Measurements from ENCODE around the gene GLI3.

Gene GLI3

GRCh38 chr7:41925946-41926345, 311.1 kb downstream of the GLI3 start:
- H3K9me3 ChIP-seq (ENCODE audit: control insufficient read depth, insufficient read depth, low read depth, low read length): no peaks in the 10 kb centered on the region
- CTCF ChIA-PET: interaction anchor here (1.0 kb wide), 1 partner anchor 15 kb away, joined by 3 read pairs; no protein-coding TSS in a partner anchor
- no peak overlapping the region for H3K27ac ChIP-seq (ENCODE audit: extremely low read depth, low read depth, low read length)
- H3K4me1 ChIP-seq (ENCODE audit: control insufficient read depth, insufficient read depth, low read length): no peaks in the 10 kb centered on the region
- POLR2A ChIA-PET: no interaction called here
- no peak for TF ChIP-seq ZNF2 (tag by site-specific recombination; IDR thresholded peaks at IDR 0.05)
- no peak for TF ChIP-seq ZNF777 (tag by site-specific recombination; IDR thresholded peaks at IDR 0.05; ENCODE audit: borderline replicate concordance)
- no peak for TF ChIP-seq ZNF174 (tag by site-specific recombination; IDR thresholded peaks at IDR 0.05)
- no peak for TF ChIP-seq KLF16 (tag by site-specific recombination; IDR thresholded peaks at IDR 0.05)
- TF ChIP-seq BCL11B (tag by site-specific recombination; IDR thresholded peaks at IDR 0.05; ENCODE audit: low read depth): no peak
- no peak for TF ChIP-seq ZNF324 (tag by site-specific recombination; IDR thresholded peaks at IDR 0.05)
- TF ChIP-seq ZNF433 (tag by site-specific recombination; IDR thresholded peaks at IDR 0.05; ENCODE audit: low read depth): no peak
- TF ChIP-seq ZFP3 (tag by site-specific recombination; IDR thresholded peaks at IDR 0.05; ENCODE audit: low read depth): no peak
- TF ChIP-seq ZFP41 (tag by site-specific recombination; IDR thresholded peaks at IDR 0.05; ENCODE audit: borderline replicate concordance): no peak
- no peak for TF ChIP-seq ZNF239 (tag by site-specific recombination; IDR thresholded peaks at IDR 0.05)
- TF ChIP-seq ZBTB48 (tag by site-specific recombination; IDR thresholded peaks at IDR 0.05): no peak
- no peak for TF ChIP-seq ZNF843 (tag by site-specific recombination; IDR thresholded peaks at IDR 0.05)
- no peak for TF ChIP-seq ZNF48 (tag by site-specific recombination; IDR thresholded peaks at IDR 0.05)
- no peak for TF ChIP-seq ZNF645 (tag by site-specific recombination; IDR thresholded peaks at IDR 0.05)
- TF ChIP-seq YY1 (tag by site-specific recombination; IDR thresholded peaks at IDR 0.05): no peak
- H3K4me3 ChIP-seq (ENCODE audit: low read depth, low read length): no peak overlapping the region
- H3K36me3 ChIP-seq (ENCODE audit: control insufficient read depth in 2 of 2, insufficient read depth in 1 of 2, low read length in 2 of 2): no peaks in the 10 kb centered on the region

GRCh38 chr7:41924796-41925195, 312.2 kb downstream of the GLI3 start:
- Histone ChIP-seq H3K9me3 (ENCODE audit: control insufficient read depth, insufficient read depth, low read depth, low read length) (no peaks in the 10 kb centered on the region), H3K4me3 (ENCODE audit: low read depth, low read length) (no peak overlapping the region), H3K36me3 (ENCODE audit: control insufficient read depth in 2 of 2, insufficient read depth in 1 of 2, low read length in 2 of 2) (no peaks in the 10 kb centered on the region), H3K27ac (ENCODE audit: extremely low read depth, low read depth, low read length) (no peak overlapping the region), H3K4me1 (ENCODE audit: control insufficient read depth, insufficient read depth, low read length) (no peaks in the 10 kb centered on the region)
- POLR2A ChIA-PET: no interaction called here
- CTCF ChIA-PET: interaction anchor here (0.7 kb wide), 1 partner anchor 9 kb away, joined by 3 read pairs; no protein-coding TSS in a partner anchor
- TF ChIP-seq ZNF169 (tag by site-specific recombination; IDR thresholded peaks at IDR 0.05) (no peak), ZNF335 (tag by site-specific recombination; conservative IDR thresholded peaks at IDR 0.05) (no peak), PATZ1 (tag by site-specific recombination; IDR thresholded peaks at IDR 0.05) (no peak), TSHZ1 (tag by site-specific recombination; IDR thresholded peaks at IDR 0.05; ENCODE audit: borderline replicate concordance) (no peak), ZNF391 (tag by site-specific recombination; IDR thresholded peaks at IDR 0.05; ENCODE audit: borderline replicate concordance, low read depth) (no peak), ZNF223 (tag by site-specific recombination; IDR thresholded peaks at IDR 0.05) (no peak), ZSCAN5A (tag by site-specific recombination; IDR thresholded peaks at IDR 0.05) (no peak), ZBTB26 (tag by site-specific recombination; optimal IDR thresholded peaks at IDR 0.05) (no peak), ZNF704 (tag by site-specific recombination; IDR thresholded peaks at IDR 0.05) (no peak), ZBTB8A (tag by site-specific recombination; IDR thresholded peaks at IDR 0.05) (no peak), ZSCAN16 (tag by site-specific recombination; IDR thresholded peaks at IDR 0.05) (no peak), ZNF501 (tag by site-specific recombination; IDR thresholded peaks at IDR 0.05) (no peak)
